ENCODE measurements around the gene WDFY4.

GRCh38 chr10:48779077-48779476 lies 94.4 kb downstream of the WDFY4 start:
- TF ChIP-seq SP1 (IDR thresholded peaks at IDR 0.05): no peak
- TF ChIP-seq, protein P1, sequence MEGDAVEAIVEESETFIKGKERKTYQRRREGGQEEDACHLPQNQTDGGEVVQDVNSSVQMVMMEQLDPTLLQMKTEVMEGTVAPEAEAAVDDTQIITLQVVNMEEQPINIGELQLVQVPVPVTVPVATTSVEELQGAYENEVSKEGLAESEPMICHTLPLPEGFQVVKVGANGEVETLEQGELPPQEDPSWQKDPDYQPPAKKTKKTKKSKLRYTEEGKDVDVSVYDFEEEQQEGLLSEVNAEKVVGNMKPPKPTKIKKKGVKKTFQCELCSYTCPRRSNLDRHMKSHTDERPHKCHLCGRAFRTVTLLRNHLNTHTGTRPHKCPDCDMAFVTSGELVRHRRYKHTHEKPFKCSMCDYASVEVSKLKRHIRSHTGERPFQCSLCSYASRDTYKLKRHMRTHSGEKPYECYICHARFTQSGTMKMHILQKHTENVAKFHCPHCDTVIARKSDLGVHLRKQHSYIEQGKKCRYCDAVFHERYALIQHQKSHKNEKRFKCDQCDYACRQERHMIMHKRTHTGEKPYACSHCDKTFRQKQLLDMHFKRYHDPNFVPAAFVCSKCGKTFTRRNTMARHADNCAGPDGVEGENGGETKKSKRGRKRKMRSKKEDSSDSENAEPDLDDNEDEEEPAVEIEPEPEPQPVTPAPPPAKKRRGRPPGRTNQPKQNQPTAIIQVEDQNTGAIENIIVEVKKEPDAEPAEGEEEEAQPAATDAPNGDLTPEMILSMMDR (IDR thresholded peaks at IDR 0.05; ENCODE audit: low read depth, low read length, missing input control): no peak
- TF ChIP-seq, protein P2, sequence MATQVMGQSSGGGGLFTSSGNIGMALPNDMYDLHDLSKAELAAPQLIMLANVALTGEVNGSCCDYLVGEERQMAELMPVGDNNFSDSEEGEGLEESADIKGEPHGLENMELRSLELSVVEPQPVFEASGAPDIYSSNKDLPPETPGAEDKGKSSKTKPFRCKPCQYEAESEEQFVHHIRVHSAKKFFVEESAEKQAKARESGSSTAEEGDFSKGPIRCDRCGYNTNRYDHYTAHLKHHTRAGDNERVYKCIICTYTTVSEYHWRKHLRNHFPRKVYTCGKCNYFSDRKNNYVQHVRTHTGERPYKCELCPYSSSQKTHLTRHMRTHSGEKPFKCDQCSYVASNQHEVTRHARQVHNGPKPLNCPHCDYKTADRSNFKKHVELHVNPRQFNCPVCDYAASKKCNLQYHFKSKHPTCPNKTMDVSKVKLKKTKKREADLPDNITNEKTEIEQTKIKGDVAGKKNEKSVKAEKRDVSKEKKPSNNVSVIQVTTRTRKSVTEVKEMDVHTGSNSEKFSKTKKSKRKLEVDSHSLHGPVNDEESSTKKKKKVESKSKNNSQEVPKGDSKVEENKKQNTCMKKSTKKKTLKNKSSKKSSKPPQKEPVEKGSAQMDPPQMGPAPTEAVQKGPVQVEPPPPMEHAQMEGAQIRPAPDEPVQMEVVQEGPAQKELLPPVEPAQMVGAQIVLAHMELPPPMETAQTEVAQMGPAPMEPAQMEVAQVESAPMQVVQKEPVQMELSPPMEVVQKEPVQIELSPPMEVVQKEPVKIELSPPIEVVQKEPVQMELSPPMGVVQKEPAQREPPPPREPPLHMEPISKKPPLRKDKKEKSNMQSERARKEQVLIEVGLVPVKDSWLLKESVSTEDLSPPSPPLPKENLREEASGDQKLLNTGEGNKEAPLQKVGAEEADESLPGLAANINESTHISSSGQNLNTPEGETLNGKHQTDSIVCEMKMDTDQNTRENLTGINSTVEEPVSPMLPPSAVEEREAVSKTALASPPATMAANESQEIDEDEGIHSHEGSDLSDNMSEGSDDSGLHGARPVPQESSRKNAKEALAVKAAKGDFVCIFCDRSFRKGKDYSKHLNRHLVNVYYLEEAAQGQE (IDR thresholded peaks at IDR 0.05): no peak
- no peak for TF ChIP-seq FOXA1 (IDR thresholded peaks at IDR 0.05)
- no peak for TF ChIP-seq JUND (IDR thresholded peaks at IDR 0.05)
- no peak for TF ChIP-seq RAD21 (IDR thresholded peaks at IDR 0.05)
- TF ChIP-seq NR2F2 (IDR thresholded peaks at IDR 0.05): no peak
- TF ChIP-seq, protein P3, sequence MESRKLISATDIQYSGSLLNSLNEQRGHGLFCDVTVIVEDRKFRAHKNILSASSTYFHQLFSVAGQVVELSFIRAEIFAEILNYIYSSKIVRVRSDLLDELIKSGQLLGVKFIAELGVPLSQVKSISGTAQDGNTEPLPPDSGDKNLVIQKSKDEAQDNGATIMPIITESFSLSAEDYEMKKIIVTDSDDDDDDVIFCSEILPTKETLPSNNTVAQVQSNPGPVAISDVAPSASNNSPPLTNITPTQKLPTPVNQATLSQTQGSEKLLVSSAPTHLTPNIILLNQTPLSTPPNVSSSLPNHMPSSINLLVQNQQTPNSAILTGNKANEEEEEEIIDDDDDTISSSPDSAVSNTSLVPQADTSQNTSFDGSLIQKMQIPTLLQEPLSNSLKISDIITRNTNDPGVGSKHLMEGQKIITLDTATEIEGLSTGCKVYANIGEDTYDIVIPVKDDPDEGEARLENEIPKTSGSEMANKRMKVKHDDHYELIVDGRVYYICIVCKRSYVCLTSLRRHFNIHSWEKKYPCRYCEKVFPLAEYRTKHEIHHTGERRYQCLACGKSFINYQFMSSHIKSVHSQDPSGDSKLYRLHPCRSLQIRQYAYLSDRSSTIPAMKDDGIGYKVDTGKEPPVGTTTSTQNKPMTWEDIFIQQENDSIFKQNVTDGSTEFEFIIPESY (IDR thresholded peaks at IDR 0.05): no peak
- TF ChIP-seq FOXA2 (IDR thresholded peaks at IDR 0.05): no peak
- no peak for TF ChIP-seq TAF1 (conservative IDR thresholded peaks at IDR 0.05)
- no peak for TF ChIP-seq YY1 (IDR thresholded peaks at IDR 0.05)
- no peak for TF ChIP-seq EGR1 (IDR thresholded peaks at IDR 0.05; ENCODE audit: low read depth in 2 of 2)
- no peak for TF ChIP-seq HNF4A (conservative IDR thresholded peaks at IDR 0.05)
- TF ChIP-seq ATF3 (IDR thresholded peaks at IDR 0.05): no peak

All from liver (tissue), 3 donors.